ENCODE data around the gene ALDH1A3.

Gene ALDH1A3

GRCh38 chr15:100877551-100877950 is 2.1 kb upstream of the ALDH1A3 start:
- H3K4me3 ChIP-seq (ENCODE audit: low read depth, low read length) = no peak overlapping the region
- DNase-seq (ENCODE audit: low read depth) = no peak
- TF ChIP-seq, protein P1, sequence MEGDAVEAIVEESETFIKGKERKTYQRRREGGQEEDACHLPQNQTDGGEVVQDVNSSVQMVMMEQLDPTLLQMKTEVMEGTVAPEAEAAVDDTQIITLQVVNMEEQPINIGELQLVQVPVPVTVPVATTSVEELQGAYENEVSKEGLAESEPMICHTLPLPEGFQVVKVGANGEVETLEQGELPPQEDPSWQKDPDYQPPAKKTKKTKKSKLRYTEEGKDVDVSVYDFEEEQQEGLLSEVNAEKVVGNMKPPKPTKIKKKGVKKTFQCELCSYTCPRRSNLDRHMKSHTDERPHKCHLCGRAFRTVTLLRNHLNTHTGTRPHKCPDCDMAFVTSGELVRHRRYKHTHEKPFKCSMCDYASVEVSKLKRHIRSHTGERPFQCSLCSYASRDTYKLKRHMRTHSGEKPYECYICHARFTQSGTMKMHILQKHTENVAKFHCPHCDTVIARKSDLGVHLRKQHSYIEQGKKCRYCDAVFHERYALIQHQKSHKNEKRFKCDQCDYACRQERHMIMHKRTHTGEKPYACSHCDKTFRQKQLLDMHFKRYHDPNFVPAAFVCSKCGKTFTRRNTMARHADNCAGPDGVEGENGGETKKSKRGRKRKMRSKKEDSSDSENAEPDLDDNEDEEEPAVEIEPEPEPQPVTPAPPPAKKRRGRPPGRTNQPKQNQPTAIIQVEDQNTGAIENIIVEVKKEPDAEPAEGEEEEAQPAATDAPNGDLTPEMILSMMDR (IDR thresholded peaks at IDR 0.05; ENCODE audit: low read depth, low read length, missing control alignments) = no peak

DNA sequence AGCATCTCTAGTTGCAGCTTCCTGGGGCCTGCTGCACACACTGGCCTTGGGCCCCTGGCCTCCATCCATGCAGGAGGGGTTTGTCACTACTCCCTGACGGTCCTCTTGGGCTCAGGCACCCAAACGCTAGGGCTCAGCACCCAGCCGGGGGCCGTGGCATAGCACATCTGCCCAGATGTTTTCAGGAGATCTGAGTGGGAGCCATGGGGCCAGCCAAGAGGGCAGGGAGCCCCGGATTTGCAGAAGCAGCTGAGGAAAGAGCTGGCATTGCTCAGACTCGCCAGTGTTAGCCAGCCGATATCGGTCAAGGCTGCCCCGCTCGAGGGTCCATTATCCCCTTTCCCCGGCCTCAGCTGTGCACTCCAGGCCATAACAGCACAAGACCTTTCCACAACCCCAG is 1.5 kb upstream of the ALDH1A3 start:
- no peak overlapping the region for H3K4me3 ChIP-seq (ENCODE audit: low read depth, low read length)
- no peak for DNase-seq (ENCODE audit: low read depth)
- TF ChIP-seq, protein P1 (IDR thresholded peaks at IDR 0.05; ENCODE audit: low read depth, low read length, missing control alignments) = no peak

DNA sequence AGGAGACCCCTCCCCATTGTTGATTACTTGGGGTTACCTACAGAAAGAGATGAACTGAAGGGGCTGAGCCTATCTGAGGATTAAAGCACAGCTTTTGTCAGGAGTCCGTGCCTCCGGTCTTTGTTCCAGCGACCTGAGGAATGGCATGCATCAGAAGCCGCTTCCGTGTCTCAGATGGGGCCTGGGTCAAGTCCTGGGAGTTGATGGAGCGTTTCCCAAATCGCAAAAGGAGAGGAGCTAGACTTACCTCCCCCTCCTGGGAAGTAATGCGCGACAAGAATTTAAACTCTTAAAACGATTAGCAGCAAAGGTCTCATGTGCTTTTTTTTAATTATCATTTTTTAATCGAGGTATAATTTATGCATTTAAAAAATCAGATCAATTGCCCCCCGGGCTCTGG is 983 bp upstream of the ALDH1A3 start:
- TF ChIP-seq, protein P1 (IDR thresholded peaks at IDR 0.05; ENCODE audit: low read depth, low read length, missing control alignments) = no peak
- H3K4me3 ChIP-seq (ENCODE audit: low read depth, low read length) = no peak overlapping the region; the same call in 1 of the 2 replicates
- DNase-seq (ENCODE audit: low read depth) = no peak

DNA sequence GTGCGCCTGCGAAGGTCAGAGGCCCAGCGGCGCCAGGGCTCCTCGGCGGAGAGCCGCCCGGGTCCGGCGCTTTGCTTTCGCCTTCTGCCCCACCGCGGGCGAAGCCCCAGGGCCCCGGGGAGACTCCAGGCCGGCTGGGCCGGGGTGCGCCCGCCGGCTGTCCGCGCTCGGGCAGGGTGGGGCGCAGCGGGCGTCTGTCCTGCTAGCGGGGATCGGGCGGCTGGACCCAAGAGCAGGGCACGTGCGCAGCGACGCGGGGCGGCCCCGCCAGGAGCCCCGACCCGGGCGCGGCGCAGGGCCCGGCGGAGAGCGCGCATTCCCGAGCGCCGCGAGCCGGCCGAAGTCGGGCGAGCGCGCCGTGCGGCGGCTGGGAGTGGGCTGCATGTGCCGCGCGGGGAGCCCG is 569 bp upstream of the ALDH1A3 start:
- H3K4me3 ChIP-seq (ENCODE audit: low read depth, low read length) = peak overlapping the region; percentile 35; the same call in 1 of the 2 replicates
- TF ChIP-seq, protein P1 (IDR thresholded peaks at IDR 0.05; ENCODE audit: low read depth, low read length, missing control alignments) = no peak
- no peak for DNase-seq (ENCODE audit: low read depth)

- DNase-seq (ENCODE audit: low read depth) = no peak
- TF ChIP-seq, protein P1 (IDR thresholded peaks at IDR 0.05; ENCODE audit: low read depth, low read length, missing control alignments) = no peak
- no peak overlapping the region for H3K4me3 ChIP-seq (ENCODE audit: low read depth, low read length)
These were observed 687 bp downstream of the ALDH1A3 start for GRCh38 chr15:100880139-100880896.

- no peak for DNase-seq (ENCODE audit: low read depth)
- H3K4me3 ChIP-seq (ENCODE audit: low read depth, low read length) = no peak overlapping the region
- TF ChIP-seq, protein P1 (IDR thresholded peaks at IDR 0.05; ENCODE audit: low read depth, low read length, missing control alignments) = no peak
These were observed 1.2 kb downstream of the ALDH1A3 start for GRCh38 chr15:100880897-100881242.
